ENCODE data around the gene APELA. TPM values are rescaled to one million over a fixed set of nuclear protein-coding genes. Genes with fewer than 3 reads are reported as not detected.
"Not testable (repeated sequence)": the region's sequence is repeated elsewhere in the genome, so short reads cannot be mapped to it uniquely, and the experiment has no call there.

The APELA gene
- total RNA-seq, 2 donors from 2014 or later: not detected

GRCh38 chr4:164935363-164935762 lies 58.4 kb downstream of the APELA start:
- DNase-seq (ENCODE audit: low spot score): no peak
- H3K27ac ChIP-seq: no peak overlapping the region
- H3K27me3 ChIP-seq: no peaks in the 10 kb centered on the region
- TF ChIP-seq, protein P1, sequence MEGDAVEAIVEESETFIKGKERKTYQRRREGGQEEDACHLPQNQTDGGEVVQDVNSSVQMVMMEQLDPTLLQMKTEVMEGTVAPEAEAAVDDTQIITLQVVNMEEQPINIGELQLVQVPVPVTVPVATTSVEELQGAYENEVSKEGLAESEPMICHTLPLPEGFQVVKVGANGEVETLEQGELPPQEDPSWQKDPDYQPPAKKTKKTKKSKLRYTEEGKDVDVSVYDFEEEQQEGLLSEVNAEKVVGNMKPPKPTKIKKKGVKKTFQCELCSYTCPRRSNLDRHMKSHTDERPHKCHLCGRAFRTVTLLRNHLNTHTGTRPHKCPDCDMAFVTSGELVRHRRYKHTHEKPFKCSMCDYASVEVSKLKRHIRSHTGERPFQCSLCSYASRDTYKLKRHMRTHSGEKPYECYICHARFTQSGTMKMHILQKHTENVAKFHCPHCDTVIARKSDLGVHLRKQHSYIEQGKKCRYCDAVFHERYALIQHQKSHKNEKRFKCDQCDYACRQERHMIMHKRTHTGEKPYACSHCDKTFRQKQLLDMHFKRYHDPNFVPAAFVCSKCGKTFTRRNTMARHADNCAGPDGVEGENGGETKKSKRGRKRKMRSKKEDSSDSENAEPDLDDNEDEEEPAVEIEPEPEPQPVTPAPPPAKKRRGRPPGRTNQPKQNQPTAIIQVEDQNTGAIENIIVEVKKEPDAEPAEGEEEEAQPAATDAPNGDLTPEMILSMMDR (IDR thresholded peaks at IDR 0.05): no peak
- no peaks in the 10 kb centered on the region for H3K4me1 ChIP-seq
- H3K9me3 ChIP-seq: no peaks in the 10 kb centered on the region
- no peak overlapping the region for H3K4me3 ChIP-seq
- no peaks in the 10 kb centered on the region for H3K36me3 ChIP-seq

DNA sequence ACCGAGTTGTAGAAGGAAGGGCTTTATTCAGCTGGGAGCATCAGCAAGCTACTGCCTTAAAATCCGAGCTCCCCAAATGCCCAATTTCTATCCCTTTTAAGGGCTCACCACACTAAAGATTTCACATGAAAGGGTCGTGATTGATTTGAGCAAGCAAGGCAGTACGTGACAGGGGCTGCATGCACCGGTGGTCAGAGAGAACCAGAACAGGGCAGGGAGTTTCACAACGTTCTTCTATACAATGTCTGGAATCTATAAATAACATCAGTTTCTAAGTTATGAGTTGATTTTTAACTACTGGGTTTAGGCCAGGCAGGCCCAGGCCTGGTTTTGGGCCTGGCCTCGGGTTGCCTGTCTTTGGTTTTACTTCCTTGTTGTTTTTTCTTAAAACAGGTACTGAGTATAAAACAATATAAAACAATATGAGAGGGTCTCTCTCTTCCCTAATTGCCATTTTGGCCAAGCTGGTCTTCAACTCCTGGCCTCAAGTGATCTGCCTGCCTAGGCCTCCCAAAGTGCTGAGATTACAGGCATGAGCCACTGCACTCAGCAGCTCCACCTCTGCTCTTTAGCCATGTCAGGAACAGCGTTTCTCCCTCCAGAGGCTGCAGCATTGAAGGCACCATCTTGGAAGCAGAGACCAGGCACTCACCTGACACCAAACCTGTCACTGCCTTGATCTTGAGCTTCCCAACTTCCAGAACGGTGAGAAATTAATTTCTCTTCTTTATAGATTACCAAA lies 59.1 kb downstream of the APELA start:
- not testable (repeated sequence) for H3K9me3 ChIP-seq; H3K4me1 ChIP-seq; DNase-seq (ENCODE audit: low spot score); H3K4me3 ChIP-seq; H3K27ac ChIP-seq; H3K36me3 ChIP-seq; H3K27me3 ChIP-seq

DNA sequence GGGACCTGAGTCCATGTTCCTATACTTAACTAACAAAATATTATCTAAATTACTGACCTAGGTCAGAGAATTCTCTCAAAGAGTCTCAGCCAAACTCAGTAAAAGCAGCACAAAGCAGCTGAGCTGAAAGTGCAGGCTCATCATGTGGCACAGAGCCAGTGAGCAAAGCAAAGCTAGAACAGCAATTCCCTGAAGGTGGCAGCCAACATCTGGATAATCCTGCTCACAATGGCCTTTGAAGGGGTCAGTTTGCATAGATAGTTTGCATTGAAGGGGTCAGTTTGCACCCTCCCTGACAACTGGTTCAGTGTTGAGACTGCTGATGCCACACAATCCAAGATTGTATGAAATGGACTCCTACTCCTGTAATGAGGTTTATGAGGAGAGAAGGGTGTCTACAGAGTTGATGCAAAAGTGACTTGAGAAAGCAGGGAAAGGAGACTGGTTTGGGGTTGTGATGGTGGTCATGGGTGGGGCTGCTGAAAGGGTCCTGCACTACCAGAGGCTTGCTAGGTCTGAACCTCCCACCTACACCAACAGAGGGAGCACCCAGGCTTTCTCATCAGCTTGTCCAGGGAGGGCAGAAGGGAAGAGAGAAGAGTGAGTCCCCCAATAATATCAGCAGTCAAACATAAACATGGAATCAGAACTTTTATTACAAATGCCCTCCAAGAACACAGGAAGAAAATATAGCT lies 60.7 kb downstream of the APELA start:
- no peak for DNase-seq (ENCODE audit: low spot score)
- Histone ChIP-seq H3K9me3 (no peaks in the 10 kb centered on the region), H3K4me3 (no peak overlapping the region), H3K27ac (no peak overlapping the region), H3K36me3 (no peaks in the 10 kb centered on the region), H3K4me1 (no peaks in the 10 kb centered on the region), H3K27me3 (no peaks in the 10 kb centered on the region)
- TF ChIP-seq, protein P1 (IDR thresholded peaks at IDR 0.05): no peak

- H3K27me3 ChIP-seq: no peaks in the 10 kb centered on the region
- TF ChIP-seq, protein P1 (IDR thresholded peaks at IDR 0.05): no peak
- no peaks in the 10 kb centered on the region for H3K36me3 ChIP-seq
- no peaks in the 10 kb centered on the region for H3K9me3 ChIP-seq
- no peak overlapping the region for H3K4me3 ChIP-seq
- H3K27ac ChIP-seq: no peak overlapping the region
- DNase-seq (ENCODE audit: low spot score): no peak
- H3K4me1 ChIP-seq: no peaks in the 10 kb centered on the region
These were observed 66.2 kb downstream of the APELA start for GRCh38 chr4:164943192-164943591.

- no peaks in the 10 kb centered on the region for H3K27me3 ChIP-seq
- no peak for DNase-seq (ENCODE audit: low spot score)
These were observed 68.2 kb downstream of the APELA start for GRCh38 chr4:164945146-164945545.

DNA sequence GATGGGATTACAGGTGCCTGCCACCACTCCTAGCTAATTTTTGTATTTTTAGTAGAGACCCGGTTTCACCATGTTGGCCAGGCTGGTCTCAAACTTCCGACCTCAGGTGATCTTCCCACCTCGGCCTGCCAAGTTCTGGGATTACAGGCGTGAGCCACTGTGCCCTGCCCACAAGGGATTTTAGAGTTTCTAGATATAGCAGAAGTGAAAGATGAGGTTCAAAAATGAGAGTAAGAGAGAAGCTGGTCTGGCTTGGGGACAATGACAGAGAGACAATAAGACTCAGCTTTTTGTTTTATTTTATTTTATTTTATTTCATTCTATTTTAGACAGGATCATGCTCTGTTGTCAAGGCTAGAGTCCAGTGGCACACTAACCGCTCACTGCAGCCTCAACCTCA lies 69.8 kb downstream of the APELA start:
- Histone ChIP-seq H3K9me3 (no peaks in the 10 kb centered on the region), H3K27ac (no peak overlapping the region), H3K4me3 (no peak overlapping the region), H3K36me3 (no peaks in the 10 kb centered on the region), H3K27me3 (no peaks in the 10 kb centered on the region), H3K4me1 (no peaks in the 10 kb centered on the region)
- no peak for DNase-seq (ENCODE audit: low spot score)
- TF ChIP-seq, protein P1 (IDR thresholded peaks at IDR 0.05): no peak

More at GRCh38 chr4:164945146-164945545, 68.2 kb downstream of the APELA start:
- Histone ChIP-seq H3K9me3 (no peaks in the 10 kb centered on the region), H3K36me3 (no peaks in the 10 kb centered on the region), H3K4me1 (no peaks in the 10 kb centered on the region), H3K27ac (no peak overlapping the region), H3K4me3 (no peak overlapping the region)
- TF ChIP-seq, protein P1 (IDR thresholded peaks at IDR 0.05): no peak

Other genes with a start within 250 kb of the APELA start
- not detected for gene SMIM31, start 123.0 kb upstream of the APELA start, total RNA-seq
- 1 to 10 TPM in 1 of 2 donors, under 1 TPM in 1; 0.79 to 1.1 TPM for gene TRIM61, start 100.5 kb downstream of the APELA start, total RNA-seq
- gene TRIM60, start 154.8 kb downstream of the APELA start, total RNA-seq: not detected
- not detected for gene TRIM75, start 176.7 kb downstream of the APELA start, total RNA-seq
- gene TMEM192, start 235.7 kb downstream of the APELA start, total RNA-seq: 10 to 100 TPM; 13.6 to 14.6 TPM